HEK293T (cell line): ENCODE measurements around the gene SUPT5H.
"Not testable (repeated sequence)": the region's sequence is repeated elsewhere in the genome, so short reads cannot be mapped to it uniquely, and the experiment has no call there.

Experiments used
- CTCF ChIA-PET: fragments of 350-600 bp; formaldehyde crosslinking; extraction: SDS; loops from one replicate; lab custom pipeline; 2021; ENCODE audit warnings: antibody characterized with exemption, inconsistent platforms; lab: Yijun Ruan, JAX
- POLR2A ChIA-PET: fragments of 350-600 bp; formaldehyde crosslinking; extraction: SDS; loops from one replicate; lab custom pipeline; 2020; ENCODE audit warnings: antibody characterized with exemption, inconsistent platforms; lab: Yijun Ruan, JAX
- DNase-seq: peaks from one replicate; pipeline ENCODE4 v3.0.0; 2012; ENCODE audit warnings: mixed read lengths; ENCODE audit errors: extremely low spot score
- ARNT ChIP-seq: fragments of 450-650 bp; IDR thresholded peaks from 2 replicates; pipeline ENCODE4 v1.6.1; 2017; ENCODE audit warnings: mild to moderate bottlenecking
- BHLHE40 ChIP-seq: fragments of 450-650 bp; IDR thresholded peaks from 2 replicates; pipeline ENCODE4 v1.6.1; 2016; ENCODE audit warnings: mild to moderate bottlenecking, moderate library complexity, borderline replicate concordance
- CTBP1 ChIP-seq: fragments of 450-650 bp; IDR thresholded peaks from 2 replicates; pipeline ENCODE4 v1.6.1; 2016; ENCODE audit warnings: borderline replicate concordance
- ELF4 ChIP-seq: fragments of 450-650 bp; IDR thresholded peaks from 2 replicates; pipeline ENCODE4 v1.6.1; 2017; ENCODE audit warnings: antibody characterized with exemption
- FOXA1 ChIP-seq: fragments of 450-650 bp; IDR thresholded peaks from 2 replicates; pipeline ENCODE4 v1.6.1; 2016; ENCODE audit warnings: mild to moderate bottlenecking
- FOXK2 ChIP-seq: fragments of 450-650 bp; IDR thresholded peaks from 2 replicates; pipeline ENCODE4 v1.6.1; 2016; ENCODE audit warnings: mild to moderate bottlenecking
- FOXM1 ChIP-seq: fragments of 450-650 bp; IDR thresholded peaks from 2 replicates; pipeline ENCODE4 v1.6.1; 2017; ENCODE audit warnings: mild to moderate bottlenecking, borderline replicate concordance
- HDGF ChIP-seq: fragments of 450-650 bp; IDR thresholded peaks from 2 replicates; pipeline ENCODE4 v1.6.1; 2017; ENCODE audit warnings: antibody characterized with exemption, borderline replicate concordance
- L3MBTL2 ChIP-seq: fragments of 450-650 bp; conservative IDR thresholded peaks from 2 replicates; pipeline ENCODE4 v1.6.1; 2016; ENCODE audit warnings: mild to moderate bottlenecking
- LEF1 ChIP-seq: fragments of 450-650 bp; IDR thresholded peaks from 2 replicates; pipeline ENCODE4 v1.6.1; 2017; ENCODE audit warnings: mild to moderate bottlenecking, borderline replicate concordance
- NFRKB ChIP-seq: fragments of 450-650 bp; IDR thresholded peaks from 2 replicates; pipeline ENCODE4 v1.6.1; 2016; ENCODE audit warnings: mild to moderate bottlenecking, moderate library complexity
- SP1 ChIP-seq: fragments of 450-650 bp; IDR thresholded peaks from 2 replicates; pipeline ENCODE4 v1.6.1; 2017
- SUZ12 ChIP-seq: fragments of 450-650 bp; IDR thresholded peaks from 2 replicates; pipeline ENCODE4 v1.6.1; 2016; ENCODE audit warnings: mild to moderate bottlenecking
- TARDBP ChIP-seq: fragments of 450-650 bp; IDR thresholded peaks from 2 replicates; pipeline ENCODE4 v1.6.1; 2016
- ZNF384 ChIP-seq: fragments of 450-650 bp; IDR thresholded peaks from 2 replicates; pipeline ENCODE4 v1.6.1; 2016
- TF ChIP-seq, protein P1 (sequence below): fragments of 450-650 bp; IDR thresholded peaks from 2 replicates; pipeline ENCODE4 v1.6.1; 2016

The SUPT5H gene

DNA sequence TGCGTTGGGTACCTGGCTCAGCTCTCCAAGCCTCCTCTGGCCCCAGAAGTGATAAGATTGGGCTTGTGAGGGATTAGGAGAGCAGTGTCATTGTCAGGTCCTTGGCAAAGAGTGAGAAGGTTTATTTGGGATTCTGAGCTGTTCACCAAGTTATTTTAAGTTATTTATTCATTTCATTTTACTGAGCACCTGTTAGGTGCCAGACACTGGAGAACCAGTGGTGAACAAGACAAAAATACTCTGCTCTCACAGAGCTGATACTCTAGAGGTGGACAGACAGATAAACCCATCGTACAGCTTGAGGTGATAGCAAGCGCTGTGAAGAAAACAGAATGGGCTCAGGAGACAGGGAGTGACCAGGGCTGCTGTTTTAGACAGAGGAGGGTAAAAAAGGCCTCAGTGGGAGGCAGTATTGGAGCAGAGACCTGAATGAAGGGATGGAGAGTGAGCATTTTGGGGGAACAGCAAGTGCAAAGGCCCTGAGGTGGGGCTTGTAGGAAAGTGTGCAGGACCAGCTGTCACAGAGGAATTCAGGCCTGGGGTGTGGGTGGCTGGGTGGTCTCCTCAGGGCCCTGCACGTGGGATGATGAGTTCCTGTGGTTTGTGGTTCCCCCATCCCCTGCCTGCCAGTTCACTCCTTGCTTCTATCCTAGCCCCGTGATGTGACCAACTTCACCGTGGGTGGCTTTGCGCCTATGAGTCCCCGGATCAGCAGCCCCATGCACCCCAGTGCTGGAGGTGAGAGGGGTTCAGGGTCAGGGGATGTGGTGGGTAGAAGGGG, 26.6 kb downstream of the SUPT5H start:
- no peak for DNase-seq
- TF ChIP-seq HDGF (no peak), FOXM1 (no peak), FOXA1 (no peak), SUZ12 (no peak), L3MBTL2 (no peak), LEF1 (no peak), ARNT (no peak), BHLHE40 (no peak), CTBP1 (no peak), ZNF384 (no peak)
- TF ChIP-seq, protein P1, sequence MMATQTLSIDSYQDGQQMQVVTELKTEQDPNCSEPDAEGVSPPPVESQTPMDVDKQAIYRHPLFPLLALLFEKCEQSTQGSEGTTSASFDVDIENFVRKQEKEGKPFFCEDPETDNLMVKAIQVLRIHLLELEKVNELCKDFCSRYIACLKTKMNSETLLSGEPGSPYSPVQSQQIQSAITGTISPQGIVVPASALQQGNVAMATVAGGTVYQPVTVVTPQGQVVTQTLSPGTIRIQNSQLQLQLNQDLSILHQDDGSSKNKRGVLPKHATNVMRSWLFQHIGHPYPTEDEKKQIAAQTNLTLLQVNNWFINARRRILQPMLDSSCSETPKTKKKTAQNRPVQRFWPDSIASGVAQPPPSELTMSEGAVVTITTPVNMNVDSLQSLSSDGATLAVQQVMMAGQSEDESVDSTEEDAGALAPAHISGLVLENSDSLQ = no peak
- ChIA-PET POLR2A (interaction anchor here (1.0 to 1.6 kb wide), 2 partner anchors 8 to 36 kb away, joined by 3 to 10 read pairs; partner anchors contain the start of genes RPS16 and TIMM50), CTCF (interaction anchor here (0.6 kb wide), 3 partner anchors 10 to 165 kb away, joined by 3 to 5 read pairs (median 3); no protein-coding TSS in a partner anchor)

DNA sequence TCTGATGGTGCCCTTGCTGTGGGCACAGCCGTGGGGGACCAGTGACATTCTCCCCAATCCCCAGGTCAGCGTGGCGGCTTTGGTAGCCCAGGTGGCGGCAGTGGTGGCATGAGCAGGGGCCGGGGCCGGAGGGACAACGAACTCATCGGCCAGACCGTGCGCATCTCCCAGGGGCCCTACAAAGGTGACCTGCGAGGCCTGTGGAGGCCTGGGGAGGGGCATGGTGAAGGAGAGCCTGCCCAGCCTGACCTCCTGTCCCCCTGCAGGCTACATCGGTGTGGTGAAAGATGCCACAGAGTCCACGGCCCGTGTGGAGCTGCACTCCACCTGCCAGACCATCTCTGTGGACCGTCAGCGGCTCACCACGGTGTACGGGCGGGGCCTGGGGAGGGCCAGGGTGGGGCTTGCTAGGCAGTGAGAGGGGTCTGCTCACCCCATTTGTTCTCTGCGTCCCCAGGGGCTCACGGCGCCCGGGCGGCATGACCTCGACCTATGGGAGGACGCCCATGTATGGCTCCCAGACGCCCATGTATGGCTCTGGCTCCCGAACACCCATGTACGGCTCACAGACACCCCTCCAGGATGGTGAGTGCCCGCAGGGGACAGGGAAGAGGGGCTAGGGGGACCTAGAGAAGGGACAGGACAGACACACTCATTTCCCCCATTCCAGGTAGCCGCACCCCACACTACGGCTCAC, 27.5 kb downstream of the SUPT5H start:
- POLR2A ChIA-PET = no interaction called here
- no peak for DNase-seq
- no peak for TF ChIP-seq FOXM1
- TF ChIP-seq FOXA1 = no peak
- TF ChIP-seq BHLHE40 = no peak
- no peak for TF ChIP-seq CTBP1
- TF ChIP-seq FOXK2 = no peak
- no peak for TF ChIP-seq HDGF
- no peak for TF ChIP-seq ARNT
- no peak for TF ChIP-seq NFRKB
- TF ChIP-seq ZNF384 = no peak
- TF ChIP-seq L3MBTL2 = no peak
- no peak for TF ChIP-seq ELF4
- CTCF ChIA-PET = no interaction called here

DNA sequence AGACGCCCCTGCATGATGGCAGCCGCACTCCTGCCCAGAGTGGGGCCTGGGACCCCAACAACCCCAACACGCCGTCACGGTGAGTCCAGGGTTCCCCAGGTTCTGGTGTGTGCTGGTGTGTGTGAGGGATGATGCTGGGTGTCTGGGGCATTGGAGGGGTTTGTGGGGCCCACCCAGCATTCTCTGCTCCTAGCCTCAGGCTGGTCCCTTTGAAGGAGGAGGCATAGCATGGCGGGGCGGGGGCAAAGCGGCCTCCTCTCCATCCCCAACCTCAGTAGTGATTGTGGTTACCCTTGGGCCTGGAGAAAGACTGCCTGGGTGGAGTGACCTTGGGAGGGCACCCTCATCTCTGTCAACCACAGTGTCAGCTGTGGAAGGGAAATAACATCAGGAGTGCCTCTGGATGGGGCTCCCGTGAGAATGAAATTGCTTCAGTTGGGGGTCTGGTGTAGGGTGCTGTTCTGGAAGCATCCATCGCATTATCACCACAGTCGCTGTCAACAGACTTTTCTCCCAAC, 28.1 kb downstream of the SUPT5H start:
- TF ChIP-seq BHLHE40 (no peak), TARDBP (no peak), SUZ12 (no peak), CTBP1 (no peak), L3MBTL2 (no peak), ARNT (no peak), FOXM1 (no peak), HDGF (no peak), LEF1 (no peak), ELF4 (no peak), NFRKB (no peak), ZNF384 (no peak), FOXA1 (no peak), FOXK2 (no peak), SP1 (no peak)
- TF ChIP-seq, protein P1 = no peak
- POLR2A ChIA-PET = interaction anchor here (1.3 kb wide), 1 partner anchor 59 kb away, joined by 9 read pairs; the partner anchor contains the start of gene EID2B
- CTCF ChIA-PET = interaction anchor here (0.9 to 1.3 kb wide), 5 partner anchors 8 to 59 kb away, joined by 3 to 9 read pairs (median 4); partner anchors contain the start of gene EID2B
- no peak for DNase-seq

DNA sequence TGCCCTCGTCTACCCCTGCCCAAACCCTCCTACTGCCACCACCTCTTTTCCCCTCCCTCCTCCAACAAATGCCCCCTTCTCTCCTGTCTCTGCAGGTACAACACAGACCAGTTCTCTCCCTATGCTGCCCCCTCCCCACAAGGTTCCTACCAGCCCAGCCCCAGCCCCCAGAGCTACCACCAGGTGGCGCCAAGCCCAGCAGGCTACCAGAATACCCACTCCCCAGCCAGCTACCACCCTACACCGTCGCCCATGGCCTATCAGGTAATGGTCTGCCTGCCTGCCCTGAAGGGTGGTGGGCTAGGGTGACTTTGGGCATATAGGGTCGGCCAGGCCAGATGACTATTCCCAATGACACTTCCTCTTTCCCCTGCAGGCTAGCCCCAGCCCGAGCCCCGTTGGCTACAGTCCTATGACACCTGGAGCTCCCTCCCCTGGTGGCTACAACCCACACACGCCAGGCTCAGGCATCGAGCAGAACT, 28.8 kb downstream of the SUPT5H start:
- ChIA-PET CTCF (interaction anchor here (0.8 to 1.3 kb wide), 9 partner anchors 8 to 60 kb away, joined by 3 to 9 read pairs (median 4); partner anchors contain the start of genes EID2B and SUPT5H), POLR2A (interaction anchor here (0.6 to 2.0 kb wide), 4 partner anchors 39 to 592 kb away, joined by 3 to 12 read pairs (median 6); partner anchors contain the start of genes EID2B and RPS16)
- no peak for TF ChIP-seq FOXA1
- TF ChIP-seq HDGF = 0 out of 2 replicates have a peak, but pooled peaks have one; percentile 62
- DNase-seq = peak; percentile 82

DNA sequence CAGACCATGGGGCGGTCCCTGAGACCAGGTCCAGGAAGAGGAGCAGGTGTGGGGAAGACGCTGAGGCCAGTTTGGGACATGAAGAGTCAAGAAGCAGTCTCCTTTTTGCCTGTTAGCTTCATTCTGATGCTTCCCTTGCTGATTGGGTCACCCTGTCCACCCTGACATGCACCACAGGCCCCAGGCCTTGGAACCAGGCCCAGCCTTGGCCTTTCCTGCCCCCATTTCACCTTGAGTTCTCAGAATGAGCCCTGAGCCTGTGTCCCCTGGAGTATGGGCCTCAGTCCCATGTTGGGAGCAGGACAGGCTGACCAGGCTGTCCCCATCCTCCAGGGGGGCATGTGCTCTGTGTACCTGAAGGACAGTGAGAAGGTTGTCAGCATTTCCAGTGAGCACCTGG, 30.4 kb downstream of the SUPT5H start:
- ChIA-PET POLR2A (interaction anchor here (1.0 to 2.0 kb wide), 2 partner anchors 32 to 40 kb away, joined by 3 to 12 read pairs; partner anchors contain the start of gene RPS16), CTCF (interaction anchor here (0.9 to 2.0 kb wide), 2 partner anchors 57 to 61 kb away, joined by 3 to 9 read pairs; partner anchors contain the start of gene EID2B)
- no peak for DNase-seq
- TF ChIP-seq FOXK2 (no peak), NFRKB (no peak), TARDBP (no peak), L3MBTL2 (no peak), FOXA1 (no peak), HDGF (no peak), ZNF384 (no peak), LEF1 (no peak), SP1 (no peak)
- TF ChIP-seq, protein P1 = no peak

DNA sequence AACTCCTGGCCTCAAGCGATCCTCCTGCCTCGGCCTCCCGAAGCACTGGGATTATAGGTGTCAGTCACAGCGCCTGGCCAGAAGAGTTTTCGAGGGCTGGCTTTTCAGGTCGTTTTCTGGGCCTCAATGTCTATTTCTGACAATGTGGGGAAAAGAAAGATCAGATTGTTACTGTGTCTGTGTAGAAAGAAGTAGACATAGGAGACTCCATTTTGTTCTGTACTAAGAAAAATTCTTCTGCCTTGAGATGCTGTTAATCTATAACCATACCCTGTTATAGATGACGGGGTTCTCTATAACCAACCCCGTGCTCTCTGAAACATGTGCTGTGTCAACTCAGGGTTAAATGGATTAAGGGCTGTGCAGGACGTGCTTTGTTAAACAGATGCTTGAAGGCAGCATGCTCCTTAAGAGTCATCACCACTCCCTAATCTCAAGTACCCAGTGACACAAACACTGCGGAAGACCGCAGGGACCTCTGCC, 34.0 kb downstream of the SUPT5H start:
- DNase-seq, CTCF ChIA-PET, POLR2A ChIA-PET: not testable (repeated sequence)
